ENCODE results near the gene ATP9B. TPM values are rescaled to one million over a fixed set of nuclear protein-coding genes. Genes with fewer than 3 reads are reported as not detected.

Gene ATP9B
- total RNA-seq, 6 experiments from 2014 or later: 13.6 to 25.7 (median 14.5) TPM

GRCh38 chr18:79410171-79410641, 341.0 kb downstream of the ATP9B start:
- WGBS (ENCODE audit: insufficient coverage, low coverage, low lambda C conversion rate, missing lambda C conversion rate): 100% methylated on average over 2 of the region's 30 CpGs
- H3K27ac ChIP-seq: no peak overlapping the region
- no peak overlapping the region for H3K4me3 ChIP-seq
- TF ChIP-seq POLR2A (IDR thresholded peaks at IDR 0.05): no peak
- no peak for TF ChIP-seq CTCF (IDR thresholded peaks at IDR 0.05)
- ATAC-seq (no peak), DNase-seq (peak in 1 of 3 donors; percentile 49)
- H3K4me1 ChIP-seq: no peaks in the 10 kb centered on the region
- no peaks in the 10 kb centered on the region for H3K27me3 ChIP-seq
- no peaks in the 10 kb centered on the region for H3K36me3 ChIP-seq
- H3K9me3 ChIP-seq: no peaks in the 10 kb centered on the region
- intact Hi-C loops (cut with DNase I): no loop called here

GRCh38 chr18:79410731-79411613, 341.8 kb downstream of the ATP9B start:
- Histone ChIP-seq H3K9me3 (no peaks in the 10 kb centered on the region), H3K4me3 (no peak overlapping the region), H3K27ac (no peak overlapping the region), H3K27me3 (no peaks in the 10 kb centered on the region), H3K4me1 (no peaks in the 10 kb centered on the region), H3K36me3 (no peaks in the 10 kb centered on the region)
- TF ChIP-seq POLR2A (IDR thresholded peaks at IDR 0.05) (no peak), CTCF (IDR thresholded peaks at IDR 0.05) (no peak)
- intact Hi-C loops (cut with DNase I): no loop called here
- no peak for ATAC-seq
- 97% methylated on average over 25 of the region's 84 CpGs for WGBS (ENCODE audit: insufficient coverage, low coverage, low lambda C conversion rate, missing lambda C conversion rate)
- peak in 2 of 3 donors; percentile 23 to 55 for DNase-seq

- peak; percentile 32 to 59 (median 47) for ATAC-seq
Observed at GRCh38 chr18:79411614-79412526, 342.7 kb downstream of the ATP9B start.

More at GRCh38 chr18:79411614-79412526, 342.7 kb downstream of the ATP9B start:
- Histone ChIP-seq H3K36me3 (no peaks in the 10 kb centered on the region), H3K9me3 (no peaks in the 10 kb centered on the region), H3K27me3 (no peaks in the 10 kb centered on the region), H3K27ac (no peak overlapping the region), H3K4me1 (no peaks in the 10 kb centered on the region), H3K4me3 (no peak overlapping the region)
- DNase-seq: peak in 2 of 3 donors; percentile 28 to 56
- intact Hi-C loops (cut with DNase I): no loop called here
- 60% methylated on average over 7 of the region's 47 CpGs for WGBS (ENCODE audit: insufficient coverage, low coverage, low lambda C conversion rate, missing lambda C conversion rate)
- TF ChIP-seq POLR2A (IDR thresholded peaks at IDR 0.05) (no peak), CTCF (IDR thresholded peaks at IDR 0.05) (no peak)

Data from right lobe of liver (tissue), 6 donors.